GM12874 (cell line): Measurements from ENCODE around the gene DNER.

ENCODE experiments used
- TF ChIP-seq, protein P1 (sequence below): IDR thresholded peaks from 2 replicates; pipeline ENCODE4 v1.5.1; 2011; ENCODE audit warnings: low read depth, mild to moderate bottlenecking, control low read depth, low read length, moderate library complexity; ENCODE audit not compliant: insufficient read depth

The DNER gene

DNA sequence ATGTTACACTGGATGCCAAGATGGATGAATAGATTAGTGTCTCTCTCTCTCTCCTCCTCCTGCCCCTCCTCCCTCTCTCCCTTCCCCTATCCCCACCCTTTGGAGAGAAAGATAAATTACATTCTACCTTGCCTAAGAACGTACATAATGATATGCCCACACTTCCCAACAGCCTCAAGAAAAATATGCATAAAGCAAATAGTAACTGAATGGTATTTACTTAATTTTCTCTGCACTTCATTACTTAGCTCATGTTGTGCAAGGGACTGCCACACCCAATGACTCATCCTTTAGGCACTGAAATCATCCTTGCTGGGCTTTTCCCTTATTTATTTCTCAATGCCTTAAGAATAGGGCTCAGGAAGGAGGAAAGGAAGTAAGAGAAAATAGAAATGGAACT is 306.0 kb downstream of the DNER start:
- TF ChIP-seq, protein P1, sequence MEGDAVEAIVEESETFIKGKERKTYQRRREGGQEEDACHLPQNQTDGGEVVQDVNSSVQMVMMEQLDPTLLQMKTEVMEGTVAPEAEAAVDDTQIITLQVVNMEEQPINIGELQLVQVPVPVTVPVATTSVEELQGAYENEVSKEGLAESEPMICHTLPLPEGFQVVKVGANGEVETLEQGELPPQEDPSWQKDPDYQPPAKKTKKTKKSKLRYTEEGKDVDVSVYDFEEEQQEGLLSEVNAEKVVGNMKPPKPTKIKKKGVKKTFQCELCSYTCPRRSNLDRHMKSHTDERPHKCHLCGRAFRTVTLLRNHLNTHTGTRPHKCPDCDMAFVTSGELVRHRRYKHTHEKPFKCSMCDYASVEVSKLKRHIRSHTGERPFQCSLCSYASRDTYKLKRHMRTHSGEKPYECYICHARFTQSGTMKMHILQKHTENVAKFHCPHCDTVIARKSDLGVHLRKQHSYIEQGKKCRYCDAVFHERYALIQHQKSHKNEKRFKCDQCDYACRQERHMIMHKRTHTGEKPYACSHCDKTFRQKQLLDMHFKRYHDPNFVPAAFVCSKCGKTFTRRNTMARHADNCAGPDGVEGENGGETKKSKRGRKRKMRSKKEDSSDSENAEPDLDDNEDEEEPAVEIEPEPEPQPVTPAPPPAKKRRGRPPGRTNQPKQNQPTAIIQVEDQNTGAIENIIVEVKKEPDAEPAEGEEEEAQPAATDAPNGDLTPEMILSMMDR: no peak

DNA sequence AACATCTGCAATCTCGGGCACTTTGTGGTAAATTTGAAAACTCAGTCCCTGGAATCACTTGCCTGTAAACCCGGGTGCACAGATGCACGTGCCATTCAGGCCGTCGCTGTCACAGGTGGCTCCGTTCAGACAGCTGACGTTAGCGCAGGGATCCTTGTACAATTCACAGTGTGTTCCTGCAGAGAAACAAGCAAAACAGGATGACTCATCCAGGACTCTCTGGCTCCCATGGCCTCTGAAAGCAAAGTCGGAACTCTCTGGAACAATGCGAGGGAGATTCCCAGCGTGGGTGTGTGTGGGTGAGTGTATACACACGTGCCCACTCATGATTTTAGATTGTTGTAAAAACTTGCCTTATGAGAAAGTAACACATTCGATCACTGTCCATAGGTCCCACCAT is 307.2 kb downstream of the DNER start:
- TF ChIP-seq, protein P1: no peak

DNA sequence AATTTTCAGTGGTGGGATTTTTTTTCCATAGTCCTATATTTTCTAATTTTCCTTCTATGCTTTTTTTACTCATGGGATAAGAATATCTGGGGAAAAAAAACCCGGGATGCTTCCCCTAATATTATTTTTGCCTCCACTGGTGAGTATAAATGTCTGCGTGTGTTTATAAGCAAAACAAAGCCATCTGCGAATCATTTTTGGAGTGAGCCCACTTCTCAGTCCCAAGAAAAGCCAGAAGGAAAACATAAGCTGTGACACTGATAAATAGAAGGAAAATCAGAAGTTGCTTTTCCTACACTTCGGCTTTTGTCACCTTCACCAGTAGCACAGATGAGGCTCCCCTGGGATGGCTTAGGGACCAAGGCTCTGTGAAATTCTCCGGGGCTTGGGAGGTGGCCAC is 308.6 kb downstream of the DNER start:
- TF ChIP-seq, protein P1: no peak

DNA sequence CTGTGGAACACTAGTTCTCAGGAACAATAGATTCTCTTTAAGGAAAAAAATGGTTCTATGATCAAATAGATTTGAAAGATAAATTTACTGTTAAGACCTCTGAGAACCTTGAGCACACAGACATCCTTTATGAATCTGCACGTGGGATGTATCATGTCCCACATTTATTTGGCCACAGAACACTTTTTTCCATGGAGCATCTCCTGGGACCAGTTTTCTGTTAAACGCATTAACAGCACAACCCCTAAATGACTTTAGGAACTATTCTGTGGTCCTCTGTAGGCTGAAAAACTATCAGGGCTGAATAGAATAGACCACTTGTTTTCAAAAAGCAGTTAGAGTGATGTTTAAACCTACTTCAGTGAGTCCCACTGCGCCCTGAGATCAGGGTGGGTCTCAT is 311.1 kb downstream of the DNER start:
- TF ChIP-seq, protein P1: no peak

DNA sequence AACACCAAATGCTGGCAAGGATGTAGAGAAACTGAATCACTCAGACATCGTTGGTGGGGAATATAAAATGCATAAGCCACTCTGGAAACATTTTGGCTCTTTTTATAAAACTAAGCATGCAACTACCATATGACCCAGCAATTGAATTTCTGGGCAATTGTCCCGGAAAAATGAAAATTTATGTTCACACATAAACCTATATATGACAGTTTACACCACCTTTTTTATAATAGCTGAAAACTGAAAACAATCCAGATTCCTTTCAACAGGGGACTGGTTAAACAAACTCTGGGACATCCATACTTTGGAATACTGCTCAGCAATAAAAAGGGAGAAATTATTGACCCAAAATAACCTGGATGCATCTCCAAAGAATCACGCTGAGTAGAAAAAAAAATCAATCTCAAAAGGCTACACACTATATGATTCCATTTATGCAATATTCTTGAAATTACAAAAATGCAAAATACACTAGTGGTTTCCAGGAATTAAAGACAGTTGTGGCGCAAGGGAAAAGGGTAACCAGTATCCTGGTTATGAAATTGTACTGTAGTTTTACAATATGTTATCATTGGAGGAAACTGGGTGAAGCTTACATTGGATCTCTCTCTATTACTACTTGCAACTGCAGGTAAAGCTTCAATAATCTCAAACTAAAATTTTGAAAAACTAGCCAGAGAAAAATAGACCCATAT is 313.0 kb downstream of the DNER start:
- TF ChIP-seq, protein P1: no peak

DNA sequence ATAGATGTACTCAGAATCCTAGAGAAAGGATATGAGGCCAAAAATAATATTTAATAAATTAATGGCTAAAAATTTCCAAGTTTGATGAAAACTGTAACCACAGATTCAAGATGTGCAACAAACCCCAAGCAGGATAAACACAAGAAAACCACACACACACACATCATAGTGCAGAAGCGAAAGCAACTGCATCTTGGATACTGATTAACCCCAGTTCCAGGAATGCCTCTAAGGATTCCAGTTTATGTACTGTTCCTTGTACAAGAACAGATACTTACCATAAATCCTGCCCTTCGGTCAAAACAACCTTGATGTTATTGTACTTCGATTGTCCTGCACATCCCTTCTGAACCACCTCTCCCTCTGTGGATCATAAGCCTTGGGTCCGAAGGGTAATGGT is 320.4 kb downstream of the DNER start:
- TF ChIP-seq, protein P1: no peak

DNA sequence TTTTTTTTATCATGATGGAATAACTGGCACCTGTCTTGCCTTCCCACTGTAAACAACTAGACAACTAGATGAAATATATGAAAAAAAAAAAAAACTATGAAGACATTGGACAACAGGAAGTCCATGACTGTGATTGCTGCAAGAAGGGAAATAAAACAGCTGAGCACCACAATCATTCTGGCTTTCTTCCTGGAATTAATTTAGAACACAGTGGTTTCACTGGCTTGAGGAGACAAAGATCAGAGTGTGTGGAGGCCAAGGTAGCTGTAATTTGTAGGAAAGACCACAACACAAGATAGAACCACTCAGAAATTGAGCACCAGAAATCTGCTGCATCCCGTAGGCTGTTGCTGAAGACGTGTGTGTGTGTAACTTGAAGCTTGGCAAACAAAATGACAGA is 322.2 kb downstream of the DNER start:
- TF ChIP-seq, protein P1: no peak
